Stimulated activated naive CD4-positive, alpha-beta T cell (primary cell): ENCODE measurements around the gene COL16A1.

Experiments
- DNase-seq, 6 experiments: peaks; one replicate each; lab custom pipeline; 2025; lab: John Stamatoyannopoulos, UW

Gene COL16A1

DNA sequence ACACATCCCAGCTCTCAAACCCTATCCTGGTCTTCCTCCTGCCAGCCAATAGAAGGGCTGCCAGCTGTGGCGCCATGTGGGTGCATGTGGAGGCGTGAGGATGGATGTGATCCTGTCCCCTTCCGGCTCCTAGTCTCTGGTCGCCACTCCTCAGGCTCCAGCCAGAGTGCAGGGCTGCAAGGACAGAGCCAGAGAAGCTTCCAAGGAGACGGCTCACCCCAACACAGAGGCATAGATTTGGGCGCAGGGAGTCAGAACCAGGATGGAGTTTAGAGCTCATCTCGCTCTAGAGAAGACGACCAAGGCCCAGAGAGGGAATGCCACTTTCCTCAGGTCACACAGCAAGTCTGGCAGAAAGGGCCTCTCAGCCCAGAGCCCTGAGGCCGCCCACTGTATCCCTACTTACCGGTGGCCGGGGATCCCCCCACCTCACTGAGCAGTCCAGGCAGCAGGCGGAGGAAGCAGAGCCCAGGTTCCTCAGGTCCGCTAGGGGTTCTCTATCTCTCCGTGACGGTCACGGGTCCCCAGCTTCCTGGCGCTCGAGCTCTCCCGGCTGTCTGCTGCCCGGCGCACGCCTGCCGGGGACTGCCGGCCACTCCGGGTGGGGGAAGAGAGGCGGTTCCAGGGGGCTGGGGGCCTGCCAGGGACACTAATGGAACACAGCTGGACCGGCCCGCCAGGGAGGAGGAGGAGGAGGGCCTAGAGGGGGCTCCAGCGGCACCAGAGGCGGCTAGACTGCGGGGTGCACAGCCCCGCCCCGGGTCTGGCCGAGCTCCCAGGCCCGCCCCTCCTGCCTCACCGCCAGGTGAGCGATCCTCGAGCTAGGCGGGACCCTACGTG lies at the start of gene COL16A1:
Gene COL16A1 (minus strand): TSS at position 587 of the 840 bp plus-strand sequence. CDS start 1,824 bp downstream, outside the sequence.
- no peak for DNase-seq

DNA sequence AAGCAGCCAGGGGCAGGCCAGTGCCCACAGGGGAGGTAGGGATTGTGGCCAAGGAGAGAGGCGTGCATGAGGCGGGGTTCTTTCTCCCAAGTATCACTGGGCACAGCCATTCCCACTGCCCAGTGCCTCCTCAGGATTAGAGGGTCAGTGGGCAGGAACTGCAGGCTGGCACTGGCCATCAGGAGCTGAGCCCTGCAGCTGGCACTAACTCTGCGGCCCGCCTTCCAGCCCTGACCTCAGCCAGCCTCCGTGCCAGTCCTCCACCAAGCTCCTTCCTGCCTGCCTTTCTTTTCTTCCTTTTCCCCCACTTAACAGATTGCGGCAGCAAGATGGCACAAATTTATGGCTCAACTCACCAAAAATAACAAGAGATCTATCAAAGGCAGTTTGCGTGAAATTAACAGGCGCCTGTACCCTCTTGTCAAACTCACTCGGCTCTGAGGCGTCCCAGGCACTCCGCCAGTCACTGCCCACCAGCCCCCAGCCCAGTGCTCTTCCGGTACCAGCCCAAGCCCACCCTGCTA lies 49.2 kb upstream of the COL16A1 start:
- no peak for DNase-seq

- no peak for DNase-seq
These were observed 48.4 kb upstream of the COL16A1 start for GRCh38 chr1:31752258-31752657.

GRCh38 chr1:31751822-31752241 lies 48.0 kb upstream of the COL16A1 start:
- no peak for DNase-seq

- DNase-seq: no peak
These were observed 47.2 kb upstream of the COL16A1 start for GRCh38 chr1:31750858-31751510.

DNA sequence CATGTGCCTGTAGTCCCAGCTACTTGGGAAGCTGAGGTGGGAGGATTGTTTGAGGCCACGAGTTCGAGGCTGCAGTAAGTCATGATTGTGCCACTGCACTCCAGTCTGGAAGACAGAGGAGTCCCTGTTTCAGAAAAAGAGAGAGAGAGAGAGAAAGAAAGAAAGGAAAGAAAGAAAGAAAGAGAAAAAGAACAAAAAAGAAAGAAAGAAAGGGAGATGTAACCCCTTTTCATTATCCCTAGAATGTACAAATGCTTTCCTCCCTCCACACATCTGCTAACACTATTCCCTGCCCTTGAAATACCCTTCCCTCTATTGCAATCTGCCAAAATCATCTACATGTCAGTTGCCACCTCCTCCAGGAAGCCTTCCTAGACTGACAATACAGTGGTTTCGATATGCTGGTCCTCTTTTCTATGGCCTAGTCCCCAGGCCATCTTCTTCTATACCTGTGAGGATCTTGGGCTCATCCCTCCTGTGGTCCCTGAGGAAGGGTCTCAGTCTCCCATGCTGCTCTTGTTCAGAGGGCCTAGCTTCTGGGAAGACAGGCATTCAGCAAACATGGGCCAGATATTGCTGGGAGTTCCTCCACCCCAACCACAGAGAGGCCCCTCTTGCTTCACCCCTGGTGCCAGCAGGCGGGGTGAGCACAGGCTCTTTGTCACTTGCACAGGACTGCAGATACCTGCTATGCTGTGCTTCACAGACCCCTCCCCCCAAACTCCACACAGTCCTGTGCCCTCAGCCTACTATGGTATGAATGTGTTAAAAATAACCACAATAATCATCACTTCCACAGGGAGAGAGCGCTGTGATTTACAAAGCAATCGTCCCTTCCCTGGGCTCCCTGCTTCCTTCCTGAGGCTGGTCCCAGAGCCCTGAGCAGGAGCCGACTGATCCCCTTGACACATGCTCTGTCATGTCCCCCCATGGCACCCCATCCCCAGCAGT lies 46.2 kb upstream of the COL16A1 start:
- DNase-seq: no peak

GRCh38 chr1:31748365-31748764 lies 44.5 kb upstream of the COL16A1 start:
- no peak for DNase-seq

DNA sequence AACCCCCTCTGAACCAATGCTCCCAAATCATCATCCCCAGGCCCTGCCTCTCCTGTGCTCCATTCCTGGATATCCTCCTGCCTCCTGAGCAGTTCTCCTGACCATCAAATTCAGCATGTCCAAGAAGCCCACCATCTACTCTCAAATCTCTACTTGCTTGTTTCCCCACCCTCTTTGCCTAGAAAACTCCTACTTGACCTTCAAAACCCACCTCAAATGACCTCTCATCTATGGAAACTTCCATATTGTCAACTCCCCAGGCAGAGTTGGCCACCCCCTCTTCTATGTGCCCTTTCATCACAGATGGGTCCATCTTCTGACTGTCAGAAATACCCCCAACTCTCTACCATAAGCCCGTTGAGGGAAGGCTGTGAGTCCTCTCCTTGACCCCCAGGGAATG lies 43.5 kb upstream of the COL16A1 start:
- DNase-seq: no peak

GRCh38 chr1:31746687-31747086 lies 42.9 kb upstream of the COL16A1 start:
- DNase-seq: no peak

GRCh38 chr1:31745946-31746670 lies 42.3 kb upstream of the COL16A1 start:
- DNase-seq: no peak

GRCh38 chr1:31745096-31745945 lies 41.5 kb upstream of the COL16A1 start:
- peak in 4 of 6 experiments; percentile 9 to 16 (median 10) for DNase-seq

- no peak for DNase-seq
These were observed 40.5 kb upstream of the COL16A1 start for GRCh38 chr1:31744165-31744888.

DNA sequence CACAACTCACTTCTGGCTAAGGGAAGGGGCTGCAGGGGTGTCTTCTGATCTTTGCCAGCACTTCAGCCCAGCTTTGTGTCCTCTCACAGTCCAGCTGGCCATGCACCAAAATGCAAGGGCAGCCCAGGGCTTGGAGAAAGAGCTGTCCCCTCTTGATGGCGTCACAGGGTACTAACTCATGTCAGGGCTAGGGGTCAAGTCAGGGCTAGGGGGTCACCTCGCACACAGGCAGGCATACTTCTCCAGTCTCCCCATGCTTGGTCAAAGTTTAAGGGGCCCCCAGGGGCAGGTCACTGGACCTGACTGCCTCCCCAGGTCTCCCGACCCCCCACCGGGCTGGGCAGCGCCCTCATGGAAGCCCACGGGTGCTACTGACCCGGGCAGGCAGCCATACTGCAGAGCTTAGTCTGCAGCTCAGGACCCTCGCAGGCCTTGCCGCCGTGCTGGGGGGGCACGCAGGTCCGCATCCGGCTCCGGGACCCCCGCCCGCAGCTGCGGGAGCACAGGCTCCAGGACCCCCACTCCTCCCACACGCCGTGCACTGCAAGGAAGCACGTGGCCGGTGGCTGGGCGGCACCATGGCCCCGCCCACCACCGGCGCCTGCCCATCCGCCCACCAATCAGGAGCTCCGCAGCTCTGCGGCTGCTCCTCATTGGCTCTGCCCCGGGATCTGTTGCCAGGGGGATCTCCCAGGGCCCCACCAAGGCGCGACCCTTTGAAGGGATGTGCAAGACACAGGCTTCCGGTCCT lies 38.8 kb upstream of the COL16A1 start:
- DNase-seq: no peak

GRCh38 chr1:31739346-31739745 lies 35.5 kb upstream of the COL16A1 start:
- peak in 3 of 6 experiments; percentile 8 to 19 (median 9) for DNase-seq

DNA sequence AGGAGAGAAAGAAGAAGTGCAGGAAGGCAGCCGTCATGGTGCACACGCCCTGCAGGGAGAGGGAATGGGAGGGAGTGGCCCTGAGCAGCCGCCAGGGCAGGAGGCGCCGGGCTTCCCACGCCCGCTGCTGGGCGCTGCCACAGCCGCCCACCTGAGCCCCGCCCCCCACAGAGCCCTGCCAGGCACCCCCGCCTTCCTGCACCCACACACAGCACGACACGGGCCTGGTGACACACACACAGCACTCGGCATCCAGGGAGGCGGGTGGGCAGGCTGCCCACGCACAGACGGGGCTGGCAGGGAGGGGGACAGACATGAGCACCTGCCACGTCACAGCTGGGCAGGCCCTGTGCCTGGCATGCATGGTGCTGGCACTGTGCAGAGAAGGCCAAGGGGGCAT lies 32.9 kb upstream of the COL16A1 start:
- no peak for DNase-seq

DNA sequence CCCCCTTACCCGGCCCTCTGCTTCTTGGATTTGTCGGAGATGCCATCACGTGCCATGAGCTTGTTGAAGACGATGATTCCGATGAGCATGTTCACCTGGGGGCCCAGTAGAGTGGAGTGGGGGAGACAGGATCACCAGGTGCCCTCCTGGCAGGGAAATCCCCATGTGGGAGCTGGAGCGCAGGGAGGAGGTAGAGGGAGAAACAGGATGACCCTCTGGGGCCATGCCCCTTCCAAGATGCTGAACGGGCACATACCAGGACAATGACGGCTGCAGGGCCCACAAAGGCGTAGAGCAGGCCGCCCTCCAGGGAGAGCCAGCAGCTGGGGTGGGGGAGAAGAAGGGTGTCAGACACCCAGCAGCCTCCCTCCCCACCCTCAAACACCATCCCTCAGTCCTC lies 31.8 kb upstream of the COL16A1 start:
- no peak for DNase-seq

- DNase-seq: no peak
These were observed 30.8 kb upstream of the COL16A1 start for GRCh38 chr1:31734582-31735107.

- DNase-seq: no peak
These were observed 29.8 kb upstream of the COL16A1 start for GRCh38 chr1:31733389-31734219.
